ENCODE results near the gene LTBP1. TPM values are rescaled to one million over a fixed set of nuclear protein-coding genes. Genes with fewer than 3 reads are reported as not detected.

The LTBP1 gene
- total RNA-seq, 1 donor from 2014 or later: 36.0 TPM

DNA sequence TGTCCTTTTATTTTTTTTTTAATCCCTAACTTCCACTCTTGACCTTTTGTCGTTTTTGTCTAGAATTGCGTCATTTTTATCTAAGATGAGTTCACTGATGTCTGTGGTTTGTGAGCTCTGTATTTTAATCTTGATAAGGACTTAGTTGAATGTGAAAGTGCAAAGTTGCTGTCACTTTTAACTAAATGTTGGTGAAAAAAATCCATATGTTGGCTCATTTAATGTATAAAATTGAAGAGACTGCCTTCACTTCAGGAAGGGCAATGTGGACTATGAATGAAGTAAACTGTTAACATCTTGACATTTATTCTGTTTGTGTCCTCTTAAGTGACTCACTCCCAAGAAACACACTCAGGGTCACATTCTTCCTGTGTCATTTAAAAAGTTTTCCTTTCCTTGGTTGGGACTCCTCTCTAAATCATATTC is 273.1 kb downstream of the LTBP1 start:
- no peak for ATAC-seq
- peaks cover 9% of the 10 kb centered on the region for H3K4me1 ChIP-seq
- intact Hi-C loops (cut with DNase I): no loop called here
- H3K36me3 ChIP-seq: no peaks in the 10 kb centered on the region
- H3K4me3 ChIP-seq: no peak overlapping the region
- no peak for DNase-seq
- no peaks in the 10 kb centered on the region for H3K9me3 ChIP-seq
- TF ChIP-seq, protein P1, sequence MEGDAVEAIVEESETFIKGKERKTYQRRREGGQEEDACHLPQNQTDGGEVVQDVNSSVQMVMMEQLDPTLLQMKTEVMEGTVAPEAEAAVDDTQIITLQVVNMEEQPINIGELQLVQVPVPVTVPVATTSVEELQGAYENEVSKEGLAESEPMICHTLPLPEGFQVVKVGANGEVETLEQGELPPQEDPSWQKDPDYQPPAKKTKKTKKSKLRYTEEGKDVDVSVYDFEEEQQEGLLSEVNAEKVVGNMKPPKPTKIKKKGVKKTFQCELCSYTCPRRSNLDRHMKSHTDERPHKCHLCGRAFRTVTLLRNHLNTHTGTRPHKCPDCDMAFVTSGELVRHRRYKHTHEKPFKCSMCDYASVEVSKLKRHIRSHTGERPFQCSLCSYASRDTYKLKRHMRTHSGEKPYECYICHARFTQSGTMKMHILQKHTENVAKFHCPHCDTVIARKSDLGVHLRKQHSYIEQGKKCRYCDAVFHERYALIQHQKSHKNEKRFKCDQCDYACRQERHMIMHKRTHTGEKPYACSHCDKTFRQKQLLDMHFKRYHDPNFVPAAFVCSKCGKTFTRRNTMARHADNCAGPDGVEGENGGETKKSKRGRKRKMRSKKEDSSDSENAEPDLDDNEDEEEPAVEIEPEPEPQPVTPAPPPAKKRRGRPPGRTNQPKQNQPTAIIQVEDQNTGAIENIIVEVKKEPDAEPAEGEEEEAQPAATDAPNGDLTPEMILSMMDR (IDR thresholded peaks at IDR 0.05): no peak
- no peaks in the 10 kb centered on the region for H3K27me3 ChIP-seq
- no peak overlapping the region for H3K27ac ChIP-seq

DNA sequence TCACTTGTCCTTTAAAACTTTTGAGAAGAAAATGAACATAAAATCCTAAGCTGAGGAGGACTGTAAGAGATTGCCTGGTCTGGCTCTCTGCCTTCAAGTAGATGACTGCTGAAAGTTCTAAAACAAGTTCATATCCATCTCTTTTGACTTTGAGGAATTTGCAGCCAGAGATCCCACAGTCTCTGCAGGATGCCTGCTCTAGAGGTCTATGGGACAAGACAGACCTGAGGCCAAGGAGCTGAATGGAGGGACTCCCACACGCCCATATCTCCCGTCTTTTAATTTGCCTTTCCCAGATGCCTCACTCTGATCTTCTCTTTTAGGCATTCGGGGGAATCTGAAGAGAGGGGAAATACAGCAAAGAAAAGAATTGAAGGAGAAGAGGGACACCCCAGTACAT is 273.8 kb downstream of the LTBP1 start:
- Histone ChIP-seq H3K27ac (no peak overlapping the region), H3K36me3 (no peaks in the 10 kb centered on the region), H3K4me3 (no peak overlapping the region), H3K9me3 (no peaks in the 10 kb centered on the region), H3K27me3 (no peaks in the 10 kb centered on the region), H3K4me1 (peaks cover 9% of the 10 kb centered on the region)
- intact Hi-C loops (cut with DNase I): no loop called here
- no peak for DNase-seq
- TF ChIP-seq, protein P1 (IDR thresholded peaks at IDR 0.05): no peak
- no peak for ATAC-seq

DNA sequence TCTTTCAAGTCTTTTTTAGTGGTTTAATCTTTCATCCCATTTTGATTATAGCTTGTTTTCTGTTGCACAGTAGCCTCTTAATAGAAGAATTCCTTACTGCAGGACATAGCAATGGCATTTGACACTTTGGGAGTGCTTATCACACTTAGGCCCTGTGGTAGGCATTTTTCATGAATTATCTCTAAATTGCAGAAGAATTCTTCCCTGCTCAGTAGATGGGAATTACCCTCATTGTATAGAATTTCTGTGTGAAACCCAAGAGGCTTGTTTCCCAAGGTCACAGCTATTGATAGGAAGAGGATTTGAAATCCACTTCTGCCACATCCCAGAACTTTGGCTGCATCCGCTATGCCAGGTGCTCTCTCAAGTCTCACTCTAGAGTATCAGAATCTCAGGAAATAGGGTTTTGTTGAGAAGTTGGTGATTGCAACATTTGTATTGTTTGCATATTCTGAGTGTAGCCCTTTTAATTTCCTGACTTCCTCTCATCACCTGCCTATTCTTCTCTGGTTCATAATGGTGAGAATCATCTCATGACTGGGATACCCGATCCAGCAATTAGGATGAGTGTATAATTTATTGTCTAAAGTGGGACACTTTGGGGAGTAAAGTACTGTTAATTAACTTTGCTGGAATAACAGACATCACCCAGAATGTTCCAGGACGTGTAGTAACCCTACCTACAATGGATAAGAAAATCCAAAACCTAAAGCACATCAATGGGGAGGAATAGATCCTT is 274.5 kb downstream of the LTBP1 start:
- TF ChIP-seq, protein P1 (IDR thresholded peaks at IDR 0.05): no peak
- Histone ChIP-seq H3K27me3 (no peaks in the 10 kb centered on the region), H3K27ac (no peak overlapping the region), H3K36me3 (no peaks in the 10 kb centered on the region), H3K4me1 (peaks cover 9% of the 10 kb centered on the region), H3K9me3 (no peaks in the 10 kb centered on the region), H3K4me3 (no peak overlapping the region)
- intact Hi-C loops (cut with DNase I): no loop called here
- DNase-seq (no peak), ATAC-seq (no peak)

DNA sequence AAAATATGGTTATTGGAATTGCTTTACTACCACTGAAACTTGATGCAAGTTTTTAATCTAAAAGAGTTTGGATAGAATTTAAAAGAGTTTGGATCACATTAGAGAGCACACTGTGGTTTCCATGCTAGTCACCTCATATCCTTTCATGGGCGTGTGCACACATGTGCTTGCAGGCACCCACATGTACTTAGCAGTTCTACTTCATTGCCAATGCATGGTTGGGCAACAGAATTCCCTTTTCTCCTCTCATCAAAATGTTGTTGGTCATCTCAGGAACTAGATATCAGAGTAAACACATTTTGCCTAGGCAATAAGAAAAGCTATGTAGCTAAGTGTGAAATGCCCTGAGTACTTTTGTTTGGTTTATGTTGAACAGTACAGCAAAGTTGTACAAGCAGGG is 275.6 kb downstream of the LTBP1 start:
- no peak for ATAC-seq
- intact Hi-C loops (cut with DNase I): no loop called here
- H3K4me1 ChIP-seq: peaks cover 9% of the 10 kb centered on the region

DNA sequence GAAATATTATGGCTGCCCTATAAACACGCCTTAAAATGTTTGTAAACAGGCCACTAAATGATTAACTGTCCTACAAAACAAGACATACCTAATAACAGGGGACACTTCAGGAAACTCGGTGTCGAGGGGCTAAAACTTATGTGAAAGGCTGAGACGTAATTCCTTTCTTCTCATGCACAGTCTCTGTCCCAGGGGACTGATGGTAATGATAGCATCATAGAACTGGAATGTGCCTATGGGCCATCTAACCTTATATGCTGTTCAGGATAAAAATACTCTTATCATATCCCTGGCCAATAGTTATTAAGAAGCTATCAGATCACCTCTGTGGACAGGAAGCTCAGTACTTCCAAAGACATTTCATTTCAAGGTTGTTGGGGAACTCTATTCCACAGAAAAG is 277.1 kb downstream of the LTBP1 start:
- no peak for DNase-seq
- intact Hi-C loops (cut with DNase I): no loop called here
- ATAC-seq: no peak
- H3K27me3 ChIP-seq: no peaks in the 10 kb centered on the region
- peaks cover 9% of the 10 kb centered on the region for H3K4me1 ChIP-seq
- no peaks in the 10 kb centered on the region for H3K36me3 ChIP-seq
- TF ChIP-seq, protein P1 (IDR thresholded peaks at IDR 0.05): no peak
- H3K27ac ChIP-seq: no peak overlapping the region
- H3K9me3 ChIP-seq: no peaks in the 10 kb centered on the region
- no peak overlapping the region for H3K4me3 ChIP-seq

More for the DNA sequence above, 275.6 kb downstream of the LTBP1 start:
- no peak overlapping the region for H3K27ac ChIP-seq
- TF ChIP-seq, protein P1 (IDR thresholded peaks at IDR 0.05): no peak
- H3K9me3 ChIP-seq: no peaks in the 10 kb centered on the region
- no peak for DNase-seq
- H3K4me3 ChIP-seq: no peak overlapping the region
- H3K36me3 ChIP-seq: no peaks in the 10 kb centered on the region
- H3K27me3 ChIP-seq: no peaks in the 10 kb centered on the region
